ENCODE data around the gene FBLN5.

Gene FBLN5

DNA sequence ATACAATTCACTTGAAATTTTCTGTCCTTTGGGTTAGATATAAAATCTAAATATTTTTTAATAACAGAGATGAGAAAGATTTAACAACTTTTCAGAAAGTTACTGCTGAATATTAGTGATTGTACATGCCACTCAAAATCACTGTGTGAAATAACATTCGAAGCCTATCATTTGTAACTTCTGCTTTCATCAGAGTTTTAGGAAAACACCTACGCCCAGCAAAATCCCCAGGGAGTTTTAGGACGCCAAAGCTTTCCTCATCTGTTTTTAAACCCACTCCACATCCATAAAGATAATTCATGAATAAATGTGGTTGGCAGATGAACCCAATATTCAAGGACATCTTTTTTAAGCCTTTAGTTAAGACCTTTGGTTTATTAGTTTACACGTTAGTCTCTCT, 104.1 kb downstream of the FBLN5 start:
- Histone ChIP-seq H2AFZ (ENCODE audit: low read length) (no peak overlapping the region), H4K20me1 (ENCODE audit: insufficient read depth, low read length) (no peaks in the 10 kb centered on the region), H3K9me3 (ENCODE audit: low read length) (no peaks in the 10 kb centered on the region), H3K79me2 (ENCODE audit: insufficient read depth, low read length) (no peaks in the 10 kb centered on the region), H3F3A (ENCODE audit: insufficient read depth, low read length) (no peaks in the 10 kb centered on the region), H3K9ac (ENCODE audit: low read length) (no peak overlapping the region), H3K4me1 (ENCODE audit: insufficient read depth, low read length, severe bottlenecking) (peaks cover 24% of the 10 kb centered on the region), H3K36me3 (ENCODE audit: insufficient read depth, low read length) (no peaks in the 10 kb centered on the region), H3K9me2 (ENCODE audit: low read depth, low read length) (no peaks in the 10 kb centered on the region), H3K4me2 (ENCODE audit: low read length) (no peak overlapping the region), H3K27me3 (ENCODE audit: insufficient read depth, low read length) (no peaks in the 10 kb centered on the region), H3K27ac (ENCODE audit: low read depth, low read length, poor library complexity, severe bottlenecking) (no peak overlapping the region), H3K4me3 (ENCODE audit: low read depth, low read length, poor library complexity, severe bottlenecking) (no peak overlapping the region)
- no peak for TF ChIP-seq EZH2 (IDR thresholded peaks at IDR 0.05; ENCODE audit: borderline replicate concordance, low read length)
- TF ChIP-seq, protein P1, sequence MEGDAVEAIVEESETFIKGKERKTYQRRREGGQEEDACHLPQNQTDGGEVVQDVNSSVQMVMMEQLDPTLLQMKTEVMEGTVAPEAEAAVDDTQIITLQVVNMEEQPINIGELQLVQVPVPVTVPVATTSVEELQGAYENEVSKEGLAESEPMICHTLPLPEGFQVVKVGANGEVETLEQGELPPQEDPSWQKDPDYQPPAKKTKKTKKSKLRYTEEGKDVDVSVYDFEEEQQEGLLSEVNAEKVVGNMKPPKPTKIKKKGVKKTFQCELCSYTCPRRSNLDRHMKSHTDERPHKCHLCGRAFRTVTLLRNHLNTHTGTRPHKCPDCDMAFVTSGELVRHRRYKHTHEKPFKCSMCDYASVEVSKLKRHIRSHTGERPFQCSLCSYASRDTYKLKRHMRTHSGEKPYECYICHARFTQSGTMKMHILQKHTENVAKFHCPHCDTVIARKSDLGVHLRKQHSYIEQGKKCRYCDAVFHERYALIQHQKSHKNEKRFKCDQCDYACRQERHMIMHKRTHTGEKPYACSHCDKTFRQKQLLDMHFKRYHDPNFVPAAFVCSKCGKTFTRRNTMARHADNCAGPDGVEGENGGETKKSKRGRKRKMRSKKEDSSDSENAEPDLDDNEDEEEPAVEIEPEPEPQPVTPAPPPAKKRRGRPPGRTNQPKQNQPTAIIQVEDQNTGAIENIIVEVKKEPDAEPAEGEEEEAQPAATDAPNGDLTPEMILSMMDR (IDR thresholded peaks at IDR 0.05; ENCODE audit: low read length) = no peak

DNA sequence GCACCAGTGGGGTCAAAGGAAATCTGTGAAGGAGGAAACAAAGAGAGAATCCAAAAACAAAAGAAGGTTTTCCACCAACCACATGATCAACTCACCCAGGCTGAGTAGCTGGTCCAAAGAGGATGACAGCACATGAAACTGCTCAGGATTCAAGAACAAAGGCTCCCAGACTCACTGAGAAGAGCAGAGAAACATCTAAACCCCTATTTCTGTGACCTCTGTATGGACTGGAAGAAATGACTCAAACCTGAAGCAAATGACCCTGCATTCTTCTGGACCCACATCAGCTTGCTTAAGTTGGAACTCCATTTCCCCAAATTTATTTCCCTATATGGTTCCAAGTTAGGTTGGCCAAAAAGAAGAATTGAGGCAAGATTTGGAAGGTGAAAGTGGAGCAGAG, 106.4 kb downstream of the FBLN5 start:
- no peak overlapping the region for H3K4me3 ChIP-seq (ENCODE audit: low read depth, low read length, poor library complexity, severe bottlenecking)
- no peak overlapping the region for H3K4me2 ChIP-seq (ENCODE audit: low read length)
- no peak overlapping the region for H3K27ac ChIP-seq (ENCODE audit: low read depth, low read length, poor library complexity, severe bottlenecking)
- no peak overlapping the region for H3K9ac ChIP-seq (ENCODE audit: low read length)
- no peaks in the 10 kb centered on the region for H3F3A ChIP-seq (ENCODE audit: insufficient read depth, low read length)
- no peaks in the 10 kb centered on the region for H3K9me3 ChIP-seq (ENCODE audit: low read length)
- H3K9me2 ChIP-seq (ENCODE audit: low read depth, low read length) = no peaks in the 10 kb centered on the region
- peaks cover 36% of the 10 kb centered on the region for H3K4me1 ChIP-seq (ENCODE audit: insufficient read depth, low read length, severe bottlenecking)
- no peak for TF ChIP-seq EZH2 (IDR thresholded peaks at IDR 0.05; ENCODE audit: borderline replicate concordance, low read length)
- TF ChIP-seq, protein P1 (IDR thresholded peaks at IDR 0.05; ENCODE audit: low read length) = no peak
- H3K36me3 ChIP-seq (ENCODE audit: insufficient read depth, low read length) = no peaks in the 10 kb centered on the region
- no peaks in the 10 kb centered on the region for H4K20me1 ChIP-seq (ENCODE audit: insufficient read depth, low read length)
- no peak overlapping the region for H2AFZ ChIP-seq (ENCODE audit: low read length)
- H3K79me2 ChIP-seq (ENCODE audit: insufficient read depth, low read length) = no peaks in the 10 kb centered on the region
- H3K27me3 ChIP-seq (ENCODE audit: insufficient read depth, low read length) = no peaks in the 10 kb centered on the region

DNA sequence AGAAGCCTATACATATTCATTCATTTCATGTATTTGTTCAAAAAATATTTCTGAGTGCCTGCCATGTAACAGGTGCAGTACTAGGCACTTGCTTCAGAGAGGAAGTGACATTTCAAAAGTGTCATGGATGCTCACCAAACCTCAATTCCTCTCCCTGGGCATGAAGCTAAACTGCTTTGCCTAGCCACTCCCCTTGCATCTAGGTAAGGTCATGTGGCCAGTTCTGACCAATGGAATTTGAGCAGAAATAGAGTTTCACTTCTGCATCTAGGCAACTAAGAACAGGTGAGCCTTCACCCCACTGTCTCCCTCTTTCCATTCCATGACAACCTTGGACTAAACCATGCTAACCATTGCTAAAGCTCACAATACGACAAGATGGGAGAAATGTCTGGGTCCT, 107.7 kb downstream of the FBLN5 start:
- Histone ChIP-seq H3K9me2 (ENCODE audit: low read depth, low read length) (no peaks in the 10 kb centered on the region), H3K4me2 (ENCODE audit: low read length) (no peak overlapping the region), H2AFZ (ENCODE audit: low read length) (no peak overlapping the region), H3K79me2 (ENCODE audit: insufficient read depth, low read length) (peaks cover 8% of the 10 kb centered on the region; the same call in 1 of the 2 replicates), H4K20me1 (ENCODE audit: insufficient read depth, low read length) (no peaks in the 10 kb centered on the region), H3K36me3 (ENCODE audit: insufficient read depth, low read length) (no peaks in the 10 kb centered on the region), H3K9ac (ENCODE audit: low read length) (no peak overlapping the region), H3K27me3 (ENCODE audit: insufficient read depth, low read length) (no peaks in the 10 kb centered on the region), H3F3A (ENCODE audit: insufficient read depth, low read length) (no peaks in the 10 kb centered on the region), H3K4me3 (ENCODE audit: low read depth, low read length, poor library complexity, severe bottlenecking) (no peak overlapping the region), H3K9me3 (ENCODE audit: low read length) (no peaks in the 10 kb centered on the region), H3K27ac (ENCODE audit: low read depth, low read length, poor library complexity, severe bottlenecking) (no peak overlapping the region), H3K4me1 (ENCODE audit: insufficient read depth, low read length, severe bottlenecking) (peaks cover 48% of the 10 kb centered on the region)
- TF ChIP-seq, protein P1 (IDR thresholded peaks at IDR 0.05; ENCODE audit: low read length) = no peak
- no peak for TF ChIP-seq EZH2 (IDR thresholded peaks at IDR 0.05; ENCODE audit: borderline replicate concordance, low read length)

Measured in OCI-LY1 (cell line).